HEK293 (cell line): Measurements from ENCODE around the gene FILIP1.

ENCODE experiments used
- CTCF ChIA-PET: fragments of 350-600 bp; formaldehyde crosslinking; extraction: SDS; loops from one replicate; lab custom pipeline; 2021; ENCODE audit warnings: antibody characterized with exemption; lab: Yijun Ruan, JAX
- POLR2A ChIA-PET: fragments of 300-600 bp; formaldehyde crosslinking; extraction: SDS; loops from one replicate; lab custom pipeline; 2020; ENCODE audit warnings: antibody characterized with exemption, inconsistent platforms; lab: Yijun Ruan, JAX
- H3K27ac ChIP-seq: fragments of 200-500 bp; sonication (Bioruptor generic); 2 replicates; pipeline ENCODE4 v1.5.1; 2014; ENCODE audit warnings: low read depth, low read length, control low read depth, inconsistent platforms; ENCODE audit errors: extremely low read depth
- H3K36me3 ChIP-seq, 2 experiments: fragments of 200-500 bp in 1 of 2; sonication (Bioruptor generic) in 1 of 2; 1 replicate in 1 of 2; 2 replicates in 1 of 2; pipeline ENCODE4 v1.5.1; 2014 to 2017; ENCODE audit warnings: inconsistent platforms in 2 of 2, low read length in 2 of 2; ENCODE audit not compliant: control insufficient read depth in 2 of 2, insufficient read depth in 1 of 2
- H3K4me1 ChIP-seq: fragments of 200-500 bp; sonication (Bioruptor generic); 2 replicates; pipeline ENCODE4 v1.5.1; 2014; ENCODE audit warnings: mild to moderate bottlenecking, low read length, inconsistent platforms; ENCODE audit not compliant: control insufficient read depth, insufficient read depth
- H3K4me3 ChIP-seq: 2 replicates; pipeline ENCODE4 v1.5.1; 2011; ENCODE audit warnings: low read depth, mild to moderate bottlenecking, control low read depth, low read length, moderate library complexity
- H3K9me3 ChIP-seq: fragments of 200-500 bp; sonication (Bioruptor generic); 2 replicates; pipeline ENCODE4 v1.5.1; 2014; ENCODE audit warnings: low read depth, low read length, inconsistent platforms; ENCODE audit not compliant: control insufficient read depth, insufficient read depth
- BCL11B ChIP-seq: fragments of 450-650 bp; formaldehyde crosslinking; IDR thresholded peaks from 2 replicates; pipeline ENCODE4 v1.5.1; 2016; ENCODE audit warnings: low read depth, missing biosample characterization, missing genetic modification characterization
- GLIS1 ChIP-seq: fragments of 450-650 bp; formaldehyde crosslinking; IDR thresholded peaks from 2 replicates; pipeline ENCODE4 v1.5.1; 2016; ENCODE audit warnings: missing biosample characterization, missing genetic modification characterization
- KLF10 ChIP-seq: fragments of 450-650 bp; IDR thresholded peaks from 2 replicates; pipeline ENCODE4 v1.5.1; 2018; ENCODE audit warnings: missing biosample characterization, mild to moderate bottlenecking, missing genetic modification characterization
- MEIS1 ChIP-seq: sonication (generic); formaldehyde crosslinking; IDR thresholded peaks from 2 replicates; pipeline ENCODE4 v1.8.1; 2022; ENCODE audit warnings: missing genetic modification reagents, mild to moderate bottlenecking, borderline replicate concordance
- OSR2 ChIP-seq: fragments of 450-650 bp; formaldehyde crosslinking; IDR thresholded peaks from 2 replicates; pipeline ENCODE4 v1.5.1; 2016; ENCODE audit warnings: missing biosample characterization, missing genetic modification characterization
- PRDM6 ChIP-seq: fragments of 450-650 bp; formaldehyde crosslinking; IDR thresholded peaks from 2 replicates; pipeline ENCODE4 v1.5.1; 2017; ENCODE audit warnings: missing biosample characterization, missing genetic modification characterization
- SCRT2 ChIP-seq: fragments of 450-650 bp; formaldehyde crosslinking; IDR thresholded peaks from 2 replicates; pipeline ENCODE4 v1.5.1; 2016; ENCODE audit warnings: missing biosample characterization, missing genetic modification characterization
- SP2 ChIP-seq: fragments of 450-650 bp; formaldehyde crosslinking; IDR thresholded peaks from 2 replicates; pipeline ENCODE4 v1.5.1; 2016; ENCODE audit warnings: missing biosample characterization, missing genetic modification characterization
- TRIM28 ChIP-seq: IDR thresholded peaks from 2 replicates; pipeline ENCODE4 v1.6.1; 2011; ENCODE audit warnings: low read length, control low read depth, borderline replicate concordance
- ZBTB17 ChIP-seq: fragments of 450-650 bp; formaldehyde crosslinking; IDR thresholded peaks from 2 replicates; pipeline ENCODE4 v1.5.1; 2016; ENCODE audit warnings: missing biosample characterization, missing genetic modification characterization
- ZEB2 ChIP-seq: fragments of 450-650 bp; formaldehyde crosslinking; IDR thresholded peaks from 2 replicates; pipeline ENCODE4 v1.5.1; 2016; ENCODE audit warnings: missing biosample characterization, missing genetic modification characterization
- ZFP3 ChIP-seq: fragments of 450-650 bp; formaldehyde crosslinking; IDR thresholded peaks from 2 replicates; pipeline ENCODE4 v1.5.1; 2016; ENCODE audit warnings: low read depth, missing biosample characterization, missing genetic modification characterization
- ZNF174 ChIP-seq: fragments of 450-650 bp; formaldehyde crosslinking; IDR thresholded peaks from 2 replicates; pipeline ENCODE4 v1.5.0; 2017; ENCODE audit warnings: missing biosample characterization, mild to moderate bottlenecking, missing genetic modification characterization
- ZNF2 ChIP-seq: fragments of 450-650 bp; formaldehyde crosslinking; IDR thresholded peaks from 2 replicates; pipeline ENCODE4 v1.5.1; 2016; ENCODE audit warnings: missing biosample characterization, missing genetic modification characterization
- ZNF350 ChIP-seq: fragments of 450-650 bp; formaldehyde crosslinking; IDR thresholded peaks from 2 replicates; pipeline ENCODE4 v1.5.0; 2017; ENCODE audit warnings: missing biosample characterization, mild to moderate bottlenecking, missing genetic modification characterization
- ZNF366 ChIP-seq: fragments of 450-650 bp; formaldehyde crosslinking; conservative IDR thresholded peaks from 2 replicates; pipeline ENCODE4 v1.5.1; 2016; ENCODE audit warnings: missing biosample characterization, missing genetic modification characterization
- ZNF449 ChIP-seq: fragments of 450-650 bp; formaldehyde crosslinking; IDR thresholded peaks from 2 replicates; pipeline ENCODE4 v1.5.1; 2017; ENCODE audit warnings: missing biosample characterization, mild to moderate bottlenecking, missing genetic modification characterization, moderate library complexity
- ZNF623 ChIP-seq: fragments of 450-650 bp; formaldehyde crosslinking; IDR thresholded peaks from 2 replicates; pipeline ENCODE4 v1.5.1; 2016; ENCODE audit warnings: missing biosample characterization, missing genetic modification characterization
- ZNF629 ChIP-seq: fragments of 450-650 bp; formaldehyde crosslinking; IDR thresholded peaks from 2 replicates; pipeline ENCODE4 v1.5.1; 2017; ENCODE audit warnings: missing biosample characterization, missing genetic modification characterization
- ZNF660 ChIP-seq: fragments of 450-650 bp; IDR thresholded peaks from 2 replicates; pipeline ENCODE4 v1.5.1; 2018; ENCODE audit warnings: missing biosample characterization, mild to moderate bottlenecking, missing genetic modification characterization
- ZNF747 ChIP-seq: fragments of 450-650 bp; formaldehyde crosslinking; IDR thresholded peaks from 2 replicates; pipeline ENCODE4 v1.5.1; 2016; ENCODE audit warnings: missing biosample characterization, missing genetic modification characterization
- ZNF785 ChIP-seq: fragments of 450-650 bp; formaldehyde crosslinking; IDR thresholded peaks from 2 replicates; pipeline ENCODE4 v1.5.1; 2016; ENCODE audit warnings: missing biosample characterization, missing genetic modification characterization
- ZSCAN4 ChIP-seq: fragments of 450-650 bp; formaldehyde crosslinking; IDR thresholded peaks from 2 replicates; pipeline ENCODE4 v1.5.1; 2017; ENCODE audit warnings: missing biosample characterization, missing genetic modification characterization
- TF ChIP-seq, protein P1 (sequence below): fragments of 450-650 bp; formaldehyde crosslinking; IDR thresholded peaks from 2 replicates; pipeline ENCODE4 v1.5.1; 2016; ENCODE audit warnings: missing biosample characterization, missing genetic modification characterization, low read depth
- TF ChIP-seq, protein P2 (sequence below): fragments of 450-650 bp; formaldehyde crosslinking; conservative IDR thresholded peaks from 2 replicates; pipeline ENCODE4 v1.5.1; 2016; ENCODE audit warnings: low read depth, missing biosample characterization, missing genetic modification characterization

FILIP1 gene

GRCh38 chr6:75382634-75382900, 111.0 kb downstream of the FILIP1 start:
- Histone ChIP-seq H3K36me3 (no peaks in the 10 kb centered on the region), H3K4me3 (no peak overlapping the region), H3K4me1 (peaks cover 12% of the 10 kb centered on the region), H3K27ac (no peak overlapping the region), H3K9me3 (no peaks in the 10 kb centered on the region)
- POLR2A ChIA-PET: interaction anchor here (0.9 to 2.4 kb wide), 4 partner anchors 31 to 219 kb away, joined by 3 to 14 read pairs (median 8); partner anchors contain the start of genes FILIP1 and SENP6
- TF ChIP-seq ZNF449 (tag by site-specific recombination): no peak
- CTCF ChIA-PET: interaction anchor here (0.7 to 5.5 kb wide), 9 partner anchors 14 to 146 kb away, joined by 3 to 31 read pairs (median 4); no protein-coding TSS in a partner anchor

DNA sequence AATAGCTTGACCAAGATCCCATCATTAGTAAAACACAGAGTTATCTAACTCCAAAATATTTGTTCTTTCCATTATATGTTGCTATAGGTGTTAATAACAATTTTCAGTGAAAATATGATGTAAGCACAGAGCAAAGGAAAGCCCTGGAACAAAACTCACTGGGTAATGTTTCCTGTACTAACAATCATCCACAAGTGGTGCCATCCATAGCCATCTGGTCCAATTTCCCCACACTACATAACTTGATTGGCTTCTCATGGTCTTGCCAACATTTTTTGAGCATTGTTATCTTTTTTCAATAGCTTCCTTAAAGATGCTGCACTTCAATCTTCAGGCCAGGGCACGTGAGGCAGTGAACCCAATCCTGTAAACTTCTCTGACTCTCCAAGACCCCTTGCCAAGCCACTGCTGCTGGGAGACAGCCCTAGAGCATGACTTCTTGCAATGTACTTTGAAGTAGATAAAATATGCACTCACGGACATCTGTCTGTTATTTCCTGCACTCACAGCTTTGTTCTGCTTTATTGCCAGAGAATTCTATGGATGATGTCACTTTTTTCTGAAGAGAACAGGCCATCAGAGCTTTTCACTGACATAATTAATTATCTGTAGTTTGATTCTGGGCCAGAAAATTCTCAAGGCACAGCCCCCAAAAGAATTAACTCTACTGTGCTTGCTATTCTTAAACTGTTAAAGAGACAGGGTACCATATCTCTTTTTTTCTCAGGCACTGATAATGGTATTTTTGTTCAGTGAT, 111.5 kb downstream of the FILIP1 start:
- H3K36me3 ChIP-seq: no peaks in the 10 kb centered on the region
- no peak overlapping the region for H3K27ac ChIP-seq
- peaks cover 12% of the 10 kb centered on the region for H3K4me1 ChIP-seq
- ChIA-PET CTCF (interaction anchor here (0.7 to 5.5 kb wide), 10 partner anchors 11 to 163 kb away, joined by 3 to 31 read pairs (median 4); no protein-coding TSS in a partner anchor), POLR2A (interaction anchor here (0.9 to 2.4 kb wide), 5 partner anchors 12 to 220 kb away, joined by 3 to 14 read pairs (median 4); partner anchors contain the start of genes FILIP1 and SENP6)
- H3K4me3 ChIP-seq: no peak overlapping the region
- H3K9me3 ChIP-seq: no peaks in the 10 kb centered on the region
- TF ChIP-seq ZNF785 (tag by site-specific recombination) (no peak), KLF10 (0 out of 2 replicates have a peak, but pooled peaks have one; percentile 20), BCL11B (no peak), ZFP3 (tag by site-specific recombination) (no peak), ZNF747 (tag by site-specific recombination) (no peak), GLIS1 (peak; percentile 49), ZNF366 (tag by site-specific recombination) (peak; percentile 54), TRIM28 (peak; percentile 79; the same call in 1 of the 2 replicates), SP2 (tag by site-specific recombination) (no peak), ZNF174 (tag by site-specific recombination) (no peak), ZNF350 (tag by site-specific recombination) (no peak), SCRT2 (tag by site-specific recombination) (peak; percentile 54; the same call in 1 of the 2 replicates), ZBTB17 (tag by site-specific recombination) (no peak), ZNF629 (peak; percentile 30; the same call in 1 of the 2 replicates), ZNF2 (no peak), MEIS1 (CRISPR knock-in tag) (peak; percentile 79; the same call in 1 of the 2 replicates), ZNF623 (tag by site-specific recombination) (no peak), PRDM6 (tag by site-specific recombination) (peak; percentile 83), OSR2 (tag by site-specific recombination) (no peak), ZSCAN4 (tag by site-specific recombination) (no peak), ZEB2 (tag by site-specific recombination) (peak; percentile 50; the same call in 1 of the 2 replicates), ZNF660 (no peak)
- TF ChIP-seq, protein P1, sequence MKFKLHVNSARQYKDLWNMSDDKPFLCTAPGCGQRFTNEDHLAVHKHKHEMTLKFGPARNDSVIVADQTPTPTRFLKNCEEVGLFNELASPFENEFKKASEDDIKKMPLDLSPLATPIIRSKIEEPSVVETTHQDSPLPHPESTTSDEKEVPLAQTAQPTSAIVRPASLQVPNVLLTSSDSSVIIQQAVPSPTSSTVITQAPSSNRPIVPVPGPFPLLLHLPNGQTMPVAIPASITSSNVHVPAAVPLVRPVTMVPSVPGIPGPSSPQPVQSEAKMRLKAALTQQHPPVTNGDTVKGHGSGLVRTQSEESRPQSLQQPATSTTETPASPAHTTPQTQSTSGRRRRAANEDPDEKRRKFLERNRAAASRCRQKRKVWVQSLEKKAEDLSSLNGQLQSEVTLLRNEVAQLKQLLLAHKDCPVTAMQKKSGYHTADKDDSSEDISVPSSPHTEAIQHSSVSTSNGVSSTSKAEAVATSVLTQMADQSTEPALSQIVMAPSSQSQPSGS (tag by site-specific recombination): peak; percentile 92
- TF ChIP-seq, protein P2, sequence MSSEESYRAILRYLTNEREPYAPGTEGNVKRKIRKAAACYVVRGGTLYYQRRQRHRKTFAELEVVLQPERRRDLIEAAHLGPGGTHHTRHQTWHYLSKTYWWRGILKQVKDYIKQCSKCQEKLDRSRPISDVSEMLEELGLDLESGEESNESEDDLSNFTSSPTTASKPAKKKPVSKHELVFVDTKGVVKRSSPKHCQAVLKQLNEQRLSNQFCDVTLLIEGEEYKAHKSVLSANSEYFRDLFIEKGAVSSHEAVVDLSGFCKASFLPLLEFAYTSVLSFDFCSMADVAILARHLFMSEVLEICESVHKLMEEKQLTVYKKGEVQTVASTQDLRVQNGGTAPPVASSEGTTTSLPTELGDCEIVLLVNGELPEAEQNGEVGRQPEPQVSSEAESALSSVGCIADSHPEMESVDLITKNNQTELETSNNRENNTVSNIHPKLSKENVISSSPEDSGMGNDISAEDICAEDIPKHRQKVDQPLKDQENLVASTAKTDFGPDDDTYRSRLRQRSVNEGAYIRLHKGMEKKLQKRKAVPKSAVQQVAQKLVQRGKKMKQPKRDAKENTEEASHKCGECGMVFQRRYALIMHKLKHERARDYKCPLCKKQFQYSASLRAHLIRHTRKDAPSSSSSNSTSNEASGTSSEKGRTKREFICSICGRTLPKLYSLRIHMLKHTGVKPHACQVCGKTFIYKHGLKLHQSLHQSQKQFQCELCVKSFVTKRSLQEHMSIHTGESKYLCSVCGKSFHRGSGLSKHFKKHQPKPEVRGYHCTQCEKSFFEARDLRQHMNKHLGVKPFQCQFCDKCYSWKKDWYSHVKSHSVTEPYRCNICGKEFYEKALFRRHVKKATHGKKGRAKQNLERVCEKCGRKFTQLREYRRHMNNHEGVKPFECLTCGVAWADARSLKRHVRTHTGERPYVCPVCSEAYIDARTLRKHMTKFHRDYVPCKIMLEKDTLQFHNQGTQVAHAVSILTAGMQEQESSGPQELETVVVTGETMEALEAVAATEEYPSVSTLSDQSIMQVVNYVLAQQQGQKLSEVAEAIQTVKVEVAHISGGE: 0 out of 2 replicates have a peak, but pooled peaks have one; percentile 52
